ENCODE results near the gene KSR2.

- TF ChIP-seq EZH2 (IDR thresholded peaks at IDR 0.05) (no peak), POLR2AphosphoS5 (IDR thresholded peaks at IDR 0.05; ENCODE audit: borderline replicate concordance, low read depth, low read length) (no peak)
These were observed 361.8 kb downstream of the KSR2 start for GRCh38 chr12:117606945-117607344.

Measured in SK-N-MC (cell line).